Activated T-cell treated with anti-CD3 and anti-CD28 coated beads, Interleukin-2, amount 50 U/mL, for 48 hours (primary cell): ENCODE measurements around the gene MVB12B.

Experiments
- DNase-seq, 2 experiments: peaks; one replicate each; pipeline ENCODE4 v3.0.0-alpha.2; 2020

The MVB12B gene

GRCh38 chr9:126497660-126498275, 171.1 kb downstream of the MVB12B start:
- no peak for DNase-seq

GRCh38 chr9:126498331-126498730, 171.7 kb downstream of the MVB12B start:
- no peak for DNase-seq

- DNase-seq: peak; percentile 65 to 72
Measured at GRCh38 chr9:126499005-126499910, 172.6 kb downstream of the MVB12B start.

- DNase-seq: no peak
Measured at GRCh38 chr9:126499911-126500599, 173.4 kb downstream of the MVB12B start.

- DNase-seq: peak; percentile 80 to 81
Measured at GRCh38 chr9:126500600-126501382, 174.2 kb downstream of the MVB12B start.

- DNase-seq: no peak
Measured at GRCh38 chr9:126501383-126502331, 175.0 kb downstream of the MVB12B start.

- no peak for DNase-seq
Measured at GRCh38 chr9:126502417-126503332, 176.0 kb downstream of the MVB12B start.

GRCh38 chr9:126503333-126504085, 176.9 kb downstream of the MVB12B start:
- no peak for DNase-seq

- no peak for DNase-seq
Measured at GRCh38 chr9:126504086-126504976, 177.7 kb downstream of the MVB12B start.

GRCh38 chr9:126504977-126505455, 178.4 kb downstream of the MVB12B start:
- no peak for DNase-seq

GRCh38 chr9:126505697-126506346, 179.2 kb downstream of the MVB12B start:
- no peak for DNase-seq

GRCh38 chr9:126506361-126507317, 180.0 kb downstream of the MVB12B start:
- no peak for DNase-seq

GRCh38 chr9:126507318-126508109, 180.9 kb downstream of the MVB12B start:
- no peak for DNase-seq

GRCh38 chr9:126508171-126508591, 181.6 kb downstream of the MVB12B start:
- no peak for DNase-seq

GRCh38 chr9:126508928-126509327, 182.3 kb downstream of the MVB12B start:
- no peak for DNase-seq

- DNase-seq: no peak
Measured at GRCh38 chr9:126509718-126510117, 183.1 kb downstream of the MVB12B start.
